H9 (cell line): Measurements from ENCODE around the gene GRID1. TPM values are rescaled to one million over a fixed set of nuclear protein-coding genes. Genes with fewer than 3 reads are reported as not detected.

Source experiments
- DNase-seq: peaks from one replicate; pipeline ENCODE4 v3.0.0-alpha.2; 2017
- H2AFZ ChIP-seq: one replicate; pipeline ENCODE4 v1.6.1; 2013; ENCODE audit warnings: mild to moderate bottlenecking, low read length, control low read depth, moderate library complexity
- H2AK5ac ChIP-seq: 2 replicates; pipeline ENCODE4 v1.6.1; 2013; ENCODE audit warnings: low read length, control low read depth, mixed read lengths; ENCODE audit not compliant: insufficient read length
- H2BK120ac ChIP-seq: one replicate; pipeline ENCODE4 v1.6.1; 2013; ENCODE audit warnings: low read depth, mild to moderate bottlenecking, low read length, control low read depth, inconsistent platforms; ENCODE audit not compliant: poor library complexity, severe bottlenecking
- H2BK12ac ChIP-seq: 2 replicates; pipeline ENCODE4 v1.6.1; 2013; ENCODE audit warnings: low read length, control low read depth, mixed read lengths, low read depth; ENCODE audit not compliant: insufficient read length
- H2BK15ac ChIP-seq: 2 replicates; pipeline ENCODE4 v1.6.1; 2013; ENCODE audit warnings: low read depth, low read length, control low read depth
- H2BK20ac ChIP-seq: one replicate; pipeline ENCODE4 v1.6.1; 2013; ENCODE audit warnings: low read depth, mild to moderate bottlenecking, low read length, control low read depth, inconsistent platforms; ENCODE audit not compliant: poor library complexity, severe bottlenecking
- H2BK5ac ChIP-seq: 2 replicates; pipeline ENCODE4 v1.6.1; 2013; ENCODE audit warnings: low read length, control low read depth, mixed read lengths; ENCODE audit not compliant: insufficient read length
- H3K14ac ChIP-seq: 2 replicates; pipeline ENCODE4 v1.6.1; 2013; ENCODE audit warnings: low read length, control low read depth; ENCODE audit not compliant: insufficient read depth
- H3K18ac ChIP-seq: 2 replicates; pipeline ENCODE4 v1.6.1; 2013; ENCODE audit warnings: low read depth, mild to moderate bottlenecking, mixed read lengths, low read length, control low read depth; ENCODE audit not compliant: insufficient read length
- H3K23ac ChIP-seq: 2 replicates; pipeline ENCODE4 v1.6.1; 2013; ENCODE audit warnings: low read length, control low read depth, mixed read lengths, low read depth; ENCODE audit not compliant: insufficient read length
- H3K23me2 ChIP-seq: 2 replicates; pipeline ENCODE4 v1.6.1; 2013; ENCODE audit warnings: low read depth, mild to moderate bottlenecking, mixed read lengths, low read length, control low read depth; ENCODE audit not compliant: insufficient read length, poor library complexity, severe bottlenecking
- H3K27ac ChIP-seq: 2 replicates; pipeline ENCODE4 v1.5.1; 2013; ENCODE audit warnings: low read length, control low read depth, mixed read lengths, low read depth; ENCODE audit not compliant: insufficient read length
- H3K27me3 ChIP-seq: 2 replicates; pipeline ENCODE4 v1.6.1; 2013; ENCODE audit warnings: low read length, control low read depth, inconsistent platforms; ENCODE audit not compliant: insufficient read depth
- H3K4ac ChIP-seq: 2 replicates; pipeline ENCODE4 v1.6.1; 2013; ENCODE audit warnings: low read depth, mild to moderate bottlenecking, control low read depth, inconsistent platforms, low read length, moderate library complexity
- H3K4me1 ChIP-seq: 2 replicates; pipeline ENCODE4 v1.6.1; 2013; ENCODE audit warnings: low read length, control low read depth, inconsistent platforms; ENCODE audit not compliant: insufficient read depth
- H3K4me2 ChIP-seq: 2 replicates; pipeline ENCODE4 v1.6.1; 2013; ENCODE audit warnings: low read length, control low read depth, mixed read lengths; ENCODE audit not compliant: insufficient read length, insufficient read depth
- H3K56ac ChIP-seq: 2 replicates; pipeline ENCODE4 v1.6.1; 2013; ENCODE audit warnings: low read depth, mild to moderate bottlenecking, mixed read lengths, low read length, control low read depth; ENCODE audit not compliant: insufficient read length
- H3K79me1 ChIP-seq: 2 replicates; pipeline ENCODE4 v1.6.1; 2013; ENCODE audit warnings: low read depth, mild to moderate bottlenecking, moderate library complexity, low read length, control low read depth, inconsistent platforms; ENCODE audit not compliant: insufficient read depth, poor library complexity, severe bottlenecking
- H3K79me2 ChIP-seq: 2 replicates; pipeline ENCODE4 v1.6.1; 2013; ENCODE audit warnings: low read length, control low read depth, inconsistent platforms; ENCODE audit not compliant: insufficient read depth
- H3K9ac ChIP-seq: 2 replicates; pipeline ENCODE4 v1.6.1; 2013; ENCODE audit warnings: low read length, control low read depth, mixed read lengths; ENCODE audit not compliant: insufficient read length; ENCODE audit errors: extremely low read depth
- H3K9me3 ChIP-seq: one replicate; pipeline ENCODE4 v1.6.1; 2013; ENCODE audit warnings: low read depth, low read length, inconsistent platforms; ENCODE audit not compliant: control insufficient read depth
- H3T11ph ChIP-seq: one replicate; pipeline ENCODE4 v1.6.1; 2013; ENCODE audit warnings: mild to moderate bottlenecking, low read length, control low read depth, inconsistent platforms
- H4K20me1 ChIP-seq: one replicate; pipeline ENCODE4 v1.6.1; 2013; ENCODE audit not compliant: control insufficient read depth, insufficient read length, insufficient read depth
- H4K5ac ChIP-seq: 2 replicates; pipeline ENCODE4 v1.6.1; 2013; ENCODE audit warnings: low read depth, mild to moderate bottlenecking, mixed read lengths, low read length, control low read depth; ENCODE audit not compliant: insufficient read length
- H4K8ac ChIP-seq: replicated peaks from 2 replicates; pipeline ENCODE4 v1.6.1; 2013; ENCODE audit warnings: low read length, control low read depth, mixed read lengths, low read depth; ENCODE audit not compliant: insufficient read length
- H4K91ac ChIP-seq: 2 replicates; pipeline ENCODE4 v1.6.1; 2013; ENCODE audit warnings: low read depth, mild to moderate bottlenecking, moderate library complexity, mixed read lengths, low read length, control low read depth; ENCODE audit not compliant: insufficient read length
- H3K27ac Mint-ChIP-seq, 3 experiments: 2 replicates in 2 of 3; 3 replicates in 1 of 3; pipeline ENCODE4 v1.8.0; 2020 to 2021; ENCODE audit warnings: mixed read lengths in 3 of 3, mild to moderate bottlenecking in 1 of 3, moderate library complexity in 1 of 3
- H3K27me3 Mint-ChIP-seq: 2 replicates; pipeline ENCODE4 v1.8.0; 2021; ENCODE audit warnings: low read depth, mild to moderate bottlenecking, moderate library complexity, mixed read lengths
- H3K36me3 Mint-ChIP-seq, 3 experiments: 2 replicates in 2 of 3; 3 replicates in 1 of 3; pipeline ENCODE4 v1.8.0; 2020 to 2021; ENCODE audit warnings: low read depth in 3 of 3, mixed read lengths in 3 of 3; ENCODE audit not compliant: insufficient read depth in 1 of 3
- H3K4me1 Mint-ChIP-seq, 2 experiments: 2 replicates each; pipeline ENCODE4 v1.8.0; 2020; ENCODE audit warnings: mixed read lengths in 2 of 2
- H3K4me3 Mint-ChIP-seq, 2 experiments: 2 replicates in 1 of 2; 3 replicates in 1 of 2; pipeline ENCODE4 v1.8.0; 2020 to 2021; ENCODE audit warnings: mild to moderate bottlenecking in 2 of 2, mixed read lengths in 2 of 2, moderate library complexity in 1 of 2
- H3K9me3 Mint-ChIP-seq, 2 experiments: 2 replicates in 1 of 2; 3 replicates in 1 of 2; pipeline ENCODE4 v1.8.0; 2020; ENCODE audit warnings: mild to moderate bottlenecking in 2 of 2, mixed read lengths in 2 of 2, moderate library complexity in 1 of 2
- CTCF ChIP-seq: fragments of 200-600 bp; sonication (generic); conservative IDR thresholded peaks from 3 replicates; pipeline ENCODE4 v1.8.0; 2021; ENCODE audit warnings: antibody characterized with exemption, mild to moderate bottlenecking
- WGBS: extraction: QIAGEN DNeasy Blood & Tissue Kit; methylation state at CpG from one replicate; pipeline ENCODE4 v1.1.7; 2013; ENCODE audit warnings: missing lambda C conversion rate, low lambda C conversion rate, mixed read lengths; ENCODE audit not compliant: insufficient read length; ENCODE audit errors: extremely low coverage; 5-methylcytosine and 5-hydroxymethylcytosine counted together
- total RNA-seq: library from RNA; stranded (reverse); gene quantifications from 2 replicates; pipeline ENCODE4 v1.2.1, GENCODE V29; 2021

The GRID1 gene
- total RNA-seq, 1 experiment from 2014 or later, result 0.35 TPM

DNA sequence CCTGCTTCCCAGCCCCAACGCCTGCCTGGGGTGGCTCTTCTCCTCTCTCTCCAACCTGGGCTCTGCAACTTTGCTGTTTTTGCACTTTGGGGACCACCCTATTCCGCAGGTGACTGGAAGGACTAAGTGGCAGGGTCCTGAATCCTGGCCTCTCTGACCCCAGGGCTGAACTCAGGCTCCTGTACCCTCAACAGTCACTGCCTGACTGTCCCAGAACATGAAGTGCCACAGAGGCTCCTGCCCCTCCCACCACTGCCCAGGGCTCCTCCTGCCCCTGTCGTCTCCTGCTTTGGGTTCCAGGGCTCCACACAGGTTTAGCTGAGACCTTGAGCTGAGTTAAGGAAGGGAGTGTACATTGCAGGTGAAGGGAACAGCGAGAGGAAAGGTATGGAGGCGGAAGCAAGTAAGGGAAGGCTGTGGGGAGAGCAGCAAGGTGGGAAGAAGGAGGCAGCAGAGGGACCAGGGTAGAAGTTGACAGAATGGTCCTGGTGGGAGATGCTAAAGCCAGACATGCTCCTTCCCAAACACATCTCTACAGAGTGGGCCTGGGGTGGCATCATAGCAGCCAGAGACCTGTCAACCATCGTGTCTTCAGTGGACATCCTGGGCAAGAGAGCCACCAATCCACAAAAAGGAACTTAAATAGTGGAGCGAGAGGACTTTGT, 5.7 kb upstream of the GRID1 start:
- Histone ChIP-seq H3K23ac (no peak overlapping the region), H3K79me2 (no peaks in the 10 kb centered on the region), H2BK120ac (no peak overlapping the region), H3K14ac (no peak overlapping the region), H3K27ac (no peak overlapping the region), H2BK15ac (no peak overlapping the region), H3K4me2 (no peak overlapping the region), H3K56ac (no peak overlapping the region), H3K23me2 (no peaks in the 10 kb centered on the region), H4K20me1 (no peaks in the 10 kb centered on the region), H2BK12ac (no peak overlapping the region), H4K8ac (no peak overlapping the region), H3T11ph (no peak overlapping the region), H3K79me1 (no peaks in the 10 kb centered on the region), H3K18ac (no peak overlapping the region), H2AFZ (no peak overlapping the region), H4K91ac (no peak overlapping the region), H3K4ac (no peak overlapping the region), H2BK5ac (no peak overlapping the region), H4K5ac (no peak overlapping the region), H3K27me3 (peaks cover 34% of the 10 kb centered on the region), H3K9me3 (no peaks in the 10 kb centered on the region), H2AK5ac (no peak overlapping the region), H2BK20ac (no peak overlapping the region), H3K9ac (no peak overlapping the region), H3K4me1 (no peaks in the 10 kb centered on the region)
- no CpG with 5 or more reads among the region's 7 CpGs for WGBS
- Mint-ChIP-seq H3K4me3 (no peak overlapping the region), H3K27ac (no peak overlapping the region), H3K9me3 (no peaks in the 10 kb centered on the region), H3K36me3 (no peaks in the 10 kb centered on the region), H3K27me3 (peaks cover 95% of the 10 kb centered on the region), H3K4me1 (peaks cover 0 to 4% of the 10 kb centered on the region in 2 experiments; a peak in 2 of 4 replicates)
- TF ChIP-seq CTCF, result no peak
- DNase-seq, result no peak
